Myocyte (in vitro differentiated cells): ENCODE results near the gene MUC5AC. TPM values are rescaled to one million over a fixed set of nuclear protein-coding genes. Genes with fewer than 3 reads are reported as not detected.
"Not testable (repeated sequence)": the region's sequence is repeated elsewhere in the genome, so short reads cannot be mapped to it uniquely, and the experiment has no call there.

ENCODE experiments used
- DNase-seq: peaks from one replicate; pipeline ENCODE4 v3.0.0-alpha.2; 2012; ENCODE audit warnings: low read depth
- total RNA-seq: library from RNA; depleted of rRNA; stranded (reverse); fragments of >200 nt; gene quantifications from 2 replicates; pipeline ENCODE4 v1.2.3, GENCODE V29; 2014

MUC5AC gene
- total RNA-seq, 1 donor from 2014 or later, result not detected

- no peak for DNase-seq
Measured at GRCh38 chr11:1234771-1235305, 77.1 kb downstream of the MUC5AC start.

- no peak for DNase-seq
Measured at GRCh38 chr11:1235306-1235900, 77.7 kb downstream of the MUC5AC start.

- DNase-seq, result no peak
Measured at GRCh38 chr11:1235901-1236315, 78.2 kb downstream of the MUC5AC start.

- DNase-seq, result no peak
Measured at GRCh38 chr11:1236316-1237127, 78.8 kb downstream of the MUC5AC start.

- DNase-seq, result peak; percentile 6
Measured at GRCh38 chr11:1237128-1237580, 79.4 kb downstream of the MUC5AC start.

- no peak for DNase-seq
Measured at GRCh38 chr11:1237851-1238250, 80.1 kb downstream of the MUC5AC start.

- no peak for DNase-seq
Measured at GRCh38 chr11:1238767-1239595, 81.2 kb downstream of the MUC5AC start.

GRCh38 chr11:1239596-1240205 is 81.9 kb downstream of the MUC5AC start:
- no peak for DNase-seq

- DNase-seq, result no peak
Measured at GRCh38 chr11:1240771-1241170, 83.0 kb downstream of the MUC5AC start.

GRCh38 chr11:1241706-1242105 is 84.0 kb downstream of the MUC5AC start:
- no peak for DNase-seq

GRCh38 chr11:1242289-1242688 is 84.5 kb downstream of the MUC5AC start:
- no peak for DNase-seq

- DNase-seq, result not testable (repeated sequence)
Measured at GRCh38 chr11:1242751-1243150, 85.0 kb downstream of the MUC5AC start.

GRCh38 chr11:1243521-1243920 is 85.8 kb downstream of the MUC5AC start:
- DNase-seq, result not testable (repeated sequence)

GRCh38 chr11:1244557-1244956 is 86.8 kb downstream of the MUC5AC start:
- DNase-seq, result not testable (repeated sequence)

- DNase-seq, result not testable (repeated sequence)
Measured at GRCh38 chr11:1245717-1246116, 88.0 kb downstream of the MUC5AC start.

GRCh38 chr11:1246301-1246700 is 88.5 kb downstream of the MUC5AC start:
- DNase-seq, result not testable (repeated sequence)

GRCh38 chr11:1247026-1247425 is 89.3 kb downstream of the MUC5AC start:
- DNase-seq, result not testable (repeated sequence)

GRCh38 chr11:1248951-1249350 is 91.2 kb downstream of the MUC5AC start:
- DNase-seq, result not testable (repeated sequence)

GRCh38 chr11:1250411-1250810 is 92.7 kb downstream of the MUC5AC start:
- DNase-seq, result not testable (repeated sequence)
